ENCODE data around the gene ABCC8. TPM values are rescaled to one million over a fixed set of nuclear protein-coding genes. Genes with fewer than 3 reads are reported as not detected.

Gene ABCC8
- total and polyA plus RNA-seq, 2 donors (not counting 3 experiments of a cell fraction or from before 2014, with no cell fraction given): not detected

GRCh38 chr11:17469998-17470397, 6.6 kb downstream of the ABCC8 start:
- no peaks in the 10 kb centered on the region for H3K4me1 ChIP-seq (ENCODE audit: control insufficient read depth, extremely low read depth, insufficient read depth, low read length)
- no peaks in the 10 kb centered on the region for H4K20me1 ChIP-seq (replicated peaks; ENCODE audit: control insufficient read depth, extremely low read depth, insufficient read depth, low read length)
- no peak overlapping the region for H3K9ac ChIP-seq (replicated peaks; ENCODE audit: extremely low read depth, insufficient read depth, low read length)
- H3K79me2 ChIP-seq (ENCODE audit: control insufficient read depth, insufficient read depth, low read length): no peaks in the 10 kb centered on the region
- BruUV-seq (replicated peaks): no TSS peak
- POLR2A ChIA-PET: no interaction called here
- H3K27me3 ChIP-seq (ENCODE audit: control insufficient read depth in 2 of 2, insufficient read depth in 2 of 2, low read length in 2 of 2): peaks cover 17 to 19% of the 10 kb centered on the region in 2 experiments
- H3K9me3 ChIP-seq (replicated peaks; ENCODE audit: control insufficient read depth, insufficient read depth, low read length): no peaks in the 10 kb centered on the region
- H2AFZ ChIP-seq (ENCODE audit: low read depth, low read length): no peak overlapping the region
- no peak overlapping the region for H3K4me3 ChIP-seq (replicated peaks in 1 of 3; ENCODE audit: insufficient read depth in 1 of 3, low read depth in 1 of 3, low read length in 3 of 3)
- intact Hi-C loops (cut with micrococcal nuclease) (no loop called here), dilution Hi-C loops (cut with MboI; ENCODE audit: extremely low pct_ligation_motif_present, low sequenced_read_pairs) (no loop called here)
- no peaks in the 10 kb centered on the region for H3K36me3 ChIP-seq (ENCODE audit: control insufficient read depth in 2 of 2, extremely low read depth in 1 of 2, insufficient read depth in 2 of 2, low read length in 2 of 2)
- CTCF ChIA-PET: interaction anchor here (1.5 kb wide), 1 partner anchor 20 kb away, joined by 3 read pairs; no protein-coding TSS in a partner anchor
- no peak for TF ChIP-seq MYC (IDR thresholded peaks at IDR 0.05; ENCODE audit: low read depth, low read length)
- no peak for TF ChIP-seq CTCF (IDR thresholded peaks at IDR 0.05; ENCODE audit: extremely low read depth in 1 of 2, insufficient read depth in 1 of 2, low read depth in 1 of 2, low read length in 2 of 2)
- TF ChIP-seq GATA2 (IDR thresholded peaks at IDR 0.05; ENCODE audit: insufficient read depth, insufficient read length, low read depth, low read length): no peak
- TF ChIP-seq POLR2A (IDR thresholded peaks at IDR 0.05; ENCODE audit: low read depth, low read length): no peak
- no peak for TF ChIP-seq EZH2 (IDR thresholded peaks at IDR 0.05; ENCODE audit: borderline replicate concordance, low read depth, low read length, severe bottlenecking)
- no peak for TF ChIP-seq FOS (IDR thresholded peaks at IDR 0.05; ENCODE audit: borderline replicate concordance, insufficient read depth, low read length)
- TF ChIP-seq JUN (IDR thresholded peaks at IDR 0.05; ENCODE audit: borderline replicate concordance, insufficient read depth, insufficient read length, low read depth): no peak
- no peak for TF ChIP-seq MAX (IDR thresholded peaks at IDR 0.05; ENCODE audit: insufficient read depth, insufficient read length)
- no peak for TF ChIP-seq POLR2AphosphoS5 (IDR thresholded peaks at IDR 0.05; ENCODE audit: insufficient read depth, low read depth, low read length)
- no peaks in the 10 kb centered on the region for H3K9me1 ChIP-seq (replicated peaks; ENCODE audit: control insufficient read depth, extremely low read depth, insufficient read depth, low read length)
- no peak overlapping the region for H3K4me2 ChIP-seq (ENCODE audit: insufficient read depth, low read length)
- FAIRE-seq (no peak), DNase-seq (ENCODE audit: low read depth, low spot score) (no peak)
- no peak overlapping the region for H3K27ac ChIP-seq (ENCODE audit: insufficient read depth, low read depth, low read length)

All from endothelial cell of umbilical vein (primary cell).